Lung (tissue), 12 donors: ENCODE data around the gene BCL6B. TPM values are rescaled to one million over a fixed set of nuclear protein-coding genes. Genes with fewer than 3 reads are reported as not detected.
A peak's percentile ranks its signal among the peaks of the same experiment; 100 is the strongest.

Source experiments
- ATAC-seq: fragments of 200-7000 bp; cut with Tn5 transposase; one replicate; pipeline ENCODE4 v1.9.1; 2020; ENCODE audit warnings: moderate number of reproducible peaks; ENCODE audit not compliant: insufficient read depth, low FRiP score
- DNase-seq, 3 donors: peaks; one replicate each; pipeline ENCODE4 v3.0.0-alpha.2; 2013 to 2017
- H3K27ac ChIP-seq, 2 donors: one replicate each; pipeline ENCODE4 v1.5.1; 2013; ENCODE audit warnings: mild to moderate bottlenecking in 2 of 2, moderate library complexity in 2 of 2, control low read depth in 1 of 2, inconsistent platforms in 1 of 2, low read depth in 1 of 2, low read length in 1 of 2
- H3K27me3 ChIP-seq, 3 donors: one replicate each; pipeline ENCODE4 v1.5.1; 2013; ENCODE audit warnings: low read length in 2 of 3; ENCODE audit not compliant: control insufficient read depth in 3 of 3, insufficient read depth in 3 of 3
- H3K36me3 ChIP-seq, 4 donors: one replicate each; pipeline ENCODE4 v1.5.1; 2013; ENCODE audit warnings: low read length in 4 of 4, mild to moderate bottlenecking in 1 of 4, moderate library complexity in 1 of 4; ENCODE audit not compliant: control insufficient read depth in 4 of 4, insufficient read depth in 4 of 4
- H3K4me1 ChIP-seq, 5 donors: one replicate each; pipeline ENCODE4 v1.5.1; 2013; ENCODE audit warnings: low read length in 5 of 5, mild to moderate bottlenecking in 2 of 5, moderate library complexity in 1 of 5; ENCODE audit not compliant: control insufficient read depth in 5 of 5, insufficient read depth in 5 of 5
- H3K4me3 ChIP-seq: one replicate; pipeline ENCODE4 v1.5.1; 2013; ENCODE audit warnings: mild to moderate bottlenecking, control low read depth, moderate library complexity
- H3K9ac ChIP-seq, 2 donors: one replicate each; pipeline ENCODE4 v1.5.1; 2013; ENCODE audit warnings: low read length in 2 of 2, control low read depth in 1 of 2; ENCODE audit not compliant: insufficient read depth in 1 of 2
- H3K9me3 ChIP-seq, 4 donors: one replicate each; pipeline ENCODE4 v1.5.1; 2013; ENCODE audit warnings: low read length in 3 of 4, mild to moderate bottlenecking in 1 of 4, moderate library complexity in 1 of 4; ENCODE audit not compliant: control insufficient read depth in 4 of 4, insufficient read depth in 3 of 4
- CTCF ChIP-seq: IDR thresholded peaks from 2 replicates; pipeline ENCODE4 v1.5.1; 2012; ENCODE audit warnings: mild to moderate bottlenecking; ENCODE audit errors: control extremely low read depth, extremely low read depth
- WGBS, 2 donors: extraction: QIAGEN DNeasy Blood & Tissue Kit; methylation state at CpG; one replicate each; pipeline ENCODE4 v1.1.7; 2013; 5-methylcytosine and 5-hydroxymethylcytosine counted together
- polyA plus RNA-seq, 2 donors: library from polyadenylated mRNA; stranded (reverse); fragments of 200-250 nt; gene quantifications; one replicate each; pipeline ENCODE4 v1.2.1, GENCODE V29; 2013
- total RNA-seq, 2 donors: library from RNA; depleted of rRNA in 1 of 2; stranded (reverse); fragments of >200 nt in 1 of 2; gene quantifications; one replicate each; pipeline ENCODE4 v1.2.1, GENCODE V29; 2014 to 2021
- donor health status: control.
- donor health status: control.
- donor health status: Bipolar disorder and iron deficiency.
- donor health status: healthy.
- donor health status: DM: yes; HTN: yes; CAD: no.

Gene BCL6B
- total and polyA plus RNA-seq, 4 donors = 14.5 to 55.6 (median 15.5) TPM

- Histone ChIP-seq H3K36me3 (peaks cover 0 to 11% (median 4%) of the 10 kb centered on the region in 4 donors), H3K27me3 (peaks cover 0 to 18% (median 17%) of the 10 kb centered on the region in 3 donors), H3K27ac (peak overlapping the region; percentile 88 to 95), H3K4me3 (peak overlapping the region; percentile 45), H3K9ac (peak overlapping the region in 1 of 2 donors; percentile 74), H3K9me3 (no peaks in the 10 kb centered on the region), H3K4me1 (peaks cover 5 to 55% (median 10%) of the 10 kb centered on the region in 5 donors)
- DNase-seq = peak; percentile 78 to 89 (median 85)
- no peak for ATAC-seq
- no peak for TF ChIP-seq CTCF
- WGBS, 2 donors = 20 to 33% methylated on average over 10 to 15 of the region's 16 CpGs
These were observed 2.9 kb upstream of the BCL6B start for GRCh38 chr17:7019839-7020519.

GRCh38 chr17:7020894-7021664, 1.8 kb upstream of the BCL6B start:
- H3K4me3 ChIP-seq = no peak overlapping the region
- DNase-seq (no peak), ATAC-seq (no peak)
- H3K4me1 ChIP-seq = peaks cover 0 to 44% (median 10%) of the 10 kb centered on the region in 5 donors
- peaks cover 0 to 11% (median 4%) of the 10 kb centered on the region in 4 donors for H3K36me3 ChIP-seq
- no peak overlapping the region for H3K9ac ChIP-seq
- no peaks in the 10 kb centered on the region for H3K9me3 ChIP-seq
- H3K27ac ChIP-seq = peak overlapping the region; percentile 75 to 88
- WGBS, 2 donors = 56 to 74% methylated on average over 11 of the region's 11 CpGs
- TF ChIP-seq CTCF = no peak
- H3K27me3 ChIP-seq = peaks cover 0 to 18% (median 17%) of the 10 kb centered on the region in 3 donors

- Histone ChIP-seq H3K27ac (peak overlapping the region; percentile 75 to 88), H3K9ac (no peak overlapping the region), H3K36me3 (peaks cover 0 to 4% (median under 1%) of the 10 kb centered on the region in 4 donors), H3K4me1 (peaks cover 0 to 36% (median 12%) of the 10 kb centered on the region in 5 donors), H3K27me3 (peaks cover 0 to 18% (median 17%) of the 10 kb centered on the region in 3 donors), H3K4me3 (peak overlapping the region; percentile 30), H3K9me3 (no peaks in the 10 kb centered on the region)
- peak; percentile 70 for ATAC-seq
- DNase-seq = peak; percentile 74 to 78 (median 77)
- WGBS, 2 donors = 1 to 2% methylated on average over 50 to 53 of the region's 53 CpGs
- TF ChIP-seq CTCF = peak; percentile 91
These were observed 664 bp upstream of the BCL6B start for GRCh38 chr17:7021993-7022778.
